Liver (tissue), 9 donors: ENCODE results near the gene CDC42BPA. TPM values are rescaled to one million over a fixed set of nuclear protein-coding genes. Genes with fewer than 3 reads are reported as not detected.

Experiments used
- DNase-seq: peaks from one replicate; pipeline ENCODE4 v3.0.0-alpha.2; 2017; ENCODE audit warnings: low spot score
- H3K27ac ChIP-seq, 2 donors: one replicate each; pipeline ENCODE4 v1.7.0; 2013; ENCODE audit warnings: inconsistent platforms in 2 of 2, low read length in 2 of 2, control low read depth in 1 of 2, low read depth in 1 of 2, mild to moderate bottlenecking in 1 of 2
- H3K27me3 ChIP-seq, 4 donors: one replicate each; pipeline versions ENCODE4 v1.6.1 to v1.7.0; 2013; ENCODE audit warnings: low read length in 3 of 4, inconsistent platforms in 1 of 4, mild to moderate bottlenecking in 1 of 4, moderate library complexity in 1 of 4; ENCODE audit not compliant: control insufficient read depth in 4 of 4, insufficient read depth in 4 of 4
- H3K36me3 ChIP-seq, 4 donors: one replicate each; pipeline versions ENCODE4 v1.6.1 to v1.7.0; 2013; ENCODE audit warnings: low read length in 3 of 4, mild to moderate bottlenecking in 3 of 4, low read depth in 1 of 4, moderate library complexity in 1 of 4; ENCODE audit not compliant: control insufficient read depth in 4 of 4, insufficient read depth in 3 of 4
- H3K4me1 ChIP-seq, 4 donors: one replicate each; pipeline versions ENCODE4 v1.6.1 to v1.7.0; 2013; ENCODE audit warnings: low read length in 3 of 4, mild to moderate bottlenecking in 3 of 4, moderate library complexity in 1 of 4; ENCODE audit not compliant: control insufficient read depth in 4 of 4, insufficient read depth in 4 of 4
- H3K4me3 ChIP-seq, 3 donors: one replicate each; pipeline versions ENCODE4 v1.6.1 to v1.7.0; 2013; ENCODE audit warnings: low read length in 3 of 3, control low read depth in 1 of 3, low read depth in 1 of 3, mild to moderate bottlenecking in 1 of 3
- H3K9ac ChIP-seq, 2 donors: one replicate each; pipeline ENCODE4 v1.7.0; 2013; ENCODE audit warnings: low read length in 2 of 2, mild to moderate bottlenecking in 2 of 2, moderate library complexity in 2 of 2, control low read depth in 1 of 2, low read depth in 1 of 2
- H3K9me3 ChIP-seq, 4 donors: one replicate each; pipeline versions ENCODE4 v1.6.1 to v1.7.0; 2013; ENCODE audit warnings: low read length in 3 of 4; ENCODE audit not compliant: control insufficient read depth in 4 of 4
- ATF3 ChIP-seq: IDR thresholded peaks from 2 replicates; pipeline ENCODE4 v1.6.1; 2016; ENCODE audit warnings: antibody characterized with exemption
- CTCF ChIP-seq: fragments of 150-350 bp; IDR thresholded peaks from 2 replicates; pipeline ENCODE4 v1.5.1; 2017; ENCODE audit warnings: improper control_type of control experiment, low read depth, low read length; ENCODE audit not compliant: missing input control
- EGR1 ChIP-seq, 2 donors: IDR thresholded peaks; 2 replicates each; pipeline ENCODE4 v1.6.1; 2016 to 2018; ENCODE audit warnings: antibody characterized with exemption in 2 of 2, low read depth in 2 of 2
- FOXA1 ChIP-seq: IDR thresholded peaks from 2 replicates; pipeline ENCODE4 v1.6.1; 2016; ENCODE audit warnings: antibody characterized with exemption
- FOXA2 ChIP-seq: IDR thresholded peaks from 2 replicates; pipeline ENCODE4 v1.6.1; 2016; ENCODE audit warnings: antibody characterized with exemption
- GABPA ChIP-seq, 2 donors: IDR thresholded peaks in 1 of 2; conservative IDR thresholded peaks in 1 of 2; 2 replicates each; pipeline ENCODE4 v1.6.1; 2016; ENCODE audit warnings: antibody characterized with exemption in 2 of 2, mild to moderate bottlenecking in 1 of 2, moderate library complexity in 1 of 2
- HNF4A ChIP-seq, 2 donors: conservative IDR thresholded peaks; 2 replicates each; pipeline ENCODE4 v1.6.1; 2016; ENCODE audit warnings: antibody characterized with exemption in 2 of 2, mild to moderate bottlenecking in 2 of 2
- HNF4G ChIP-seq: IDR thresholded peaks from 2 replicates; pipeline ENCODE4 v1.6.1; 2016; ENCODE audit warnings: antibody characterized with exemption
- JUND ChIP-seq, 2 donors: IDR thresholded peaks; 2 replicates each; pipeline ENCODE4 v1.6.1; 2016; ENCODE audit warnings: antibody characterized with exemption in 2 of 2
- MAX ChIP-seq: IDR thresholded peaks from 2 replicates; pipeline ENCODE4 v1.6.1; 2016; ENCODE audit warnings: antibody characterized with exemption
- NR2F2 ChIP-seq: IDR thresholded peaks from 2 replicates; pipeline ENCODE4 v1.6.1; 2016; ENCODE audit warnings: antibody characterized with exemption
- RAD21 ChIP-seq, 2 donors: IDR thresholded peaks; 2 replicates each; pipeline ENCODE4 v1.6.1; 2016; ENCODE audit warnings: antibody characterized with exemption in 2 of 2, mild to moderate bottlenecking in 2 of 2
- REST ChIP-seq: IDR thresholded peaks from 2 replicates; pipeline ENCODE4 v1.6.1; 2016; ENCODE audit warnings: antibody characterized with exemption, mild to moderate bottlenecking
- RXRA ChIP-seq, 2 donors: IDR thresholded peaks; 2 replicates each; pipeline ENCODE4 v1.6.1; 2017 to 2018; ENCODE audit warnings: antibody characterized with exemption in 2 of 2, mild to moderate bottlenecking in 1 of 2
- SP1 ChIP-seq: IDR thresholded peaks from 2 replicates; pipeline ENCODE4 v1.6.1; 2018; ENCODE audit warnings: antibody characterized with exemption, mild to moderate bottlenecking
- TAF1 ChIP-seq: conservative IDR thresholded peaks from 2 replicates; pipeline ENCODE4 v1.6.1; 2016; ENCODE audit warnings: antibody characterized with exemption, mild to moderate bottlenecking
- YY1 ChIP-seq: IDR thresholded peaks from 2 replicates; pipeline ENCODE4 v1.6.1; 2016; ENCODE audit warnings: antibody characterized with exemption, mild to moderate bottlenecking
- ZBTB33 ChIP-seq: IDR thresholded peaks from 2 replicates; pipeline ENCODE4 v1.6.1; 2016; ENCODE audit warnings: antibody characterized with exemption
- WGBS: extraction: QIAGEN DNeasy Blood & Tissue Kit; methylation state at CpG from one replicate; pipeline ENCODE4 v1.1.7; 2013; 5-methylcytosine and 5-hydroxymethylcytosine counted together
- polyA plus RNA-seq, 2 donors: library from polyadenylated mRNA; stranded (reverse) in 1 of 2; unstranded in 1 of 2; fragments of 200-250 nt in 1 of 2; fragments of >200 nt in 1 of 2; fragmentation: Nextera tagmentation in 1 of 2; extraction: Ambion mirVana in 1 of 2; gene quantifications; one replicate each; pipeline versions ENCODE4 v1.2.1 to v1.2.3, GENCODE V29; 2013 to 2015
- total RNA-seq, 2 donors: library from RNA; depleted of rRNA; stranded (reverse); fragments of >200 nt; gene quantifications; one replicate each; pipeline ENCODE4 v1.2.3, GENCODE V29; 2014
- donor health status: healthy.
- donor health status: healthy.
- donor health status: healthy.
- donor health status: healthy.
- donor health status: healthy.

CDC42BPA gene
- total and polyA plus RNA-seq, 4 donors: 5.8 to 39.9 (median 24.3) TPM

- Histone ChIP-seq H3K4me1 (no peaks in the 10 kb centered on the region), H3K9me3 (no peaks in the 10 kb centered on the region), H3K9ac (no peak overlapping the region), H3K27me3 (no peaks in the 10 kb centered on the region), H3K27ac (no peak overlapping the region), H3K4me3 (no peak overlapping the region), H3K36me3 (no peaks in the 10 kb centered on the region)
- 96% methylated on average over 5 of the region's 5 CpGs for WGBS
- no peak for TF ChIP-seq FOXA1
- no peak for TF ChIP-seq CTCF
- no peak for TF ChIP-seq FOXA2
- no peak for TF ChIP-seq RXRA (IDR thresholded peaks at IDR 0.05)
- TF ChIP-seq ZBTB33: no peak
- no peak for TF ChIP-seq GABPA (IDR thresholded peaks at IDR 0.05 in 1 of 2, conservative IDR thresholded peaks at IDR 0.05 in 1 of 2)
- TF ChIP-seq JUND (IDR thresholded peaks at IDR 0.05): no peak
- TF ChIP-seq HNF4G: no peak
- no peak for TF ChIP-seq NR2F2
- TF ChIP-seq REST: no peak
- no peak for TF ChIP-seq SP1
- TF ChIP-seq ATF3: no peak
- TF ChIP-seq RAD21 (IDR thresholded peaks at IDR 0.05): no peak
- no peak for TF ChIP-seq YY1
- no peak for TF ChIP-seq HNF4A (conservative IDR thresholded peaks at IDR 0.05)
- no peak for TF ChIP-seq MAX
- TF ChIP-seq EGR1 (IDR thresholded peaks at IDR 0.05; ENCODE audit: low read depth in 2 of 2): no peak
- no peak for TF ChIP-seq TAF1
- no peak for DNase-seq
These were observed 260.0 kb downstream of the CDC42BPA start for GRCh38 chr1:227058321-227058751.
